ENCODE data around the gene RUFY3.
"Not testable (repeated sequence)": the region's sequence is repeated elsewhere in the genome, so short reads cannot be mapped to it uniquely, and the experiment has no call there.

RUFY3 gene

GRCh38 chr4:70768301-70768948 lies 46.7 kb downstream of the RUFY3 start:
- no peak overlapping the region for H3K4me3 ChIP-seq
- no peaks in the 10 kb centered on the region for H4K20me1 ChIP-seq
- peaks cover 10 to 21% (median 14%) of the 10 kb centered on the region in 11 experiments; a peak in 19 of 22 replicates for H3K9me3 ChIP-seq (replicated peaks in 1 of 11)
- no peak overlapping the region for H3K27ac ChIP-seq
- H3K27me3 ChIP-seq = no peaks in the 10 kb centered on the region
- H3K9ac ChIP-seq = no peak overlapping the region
- no peak for TF ChIP-seq Cebpa-rat (IDR thresholded peaks at IDR 0.05)
- no peak overlapping the region for H3K4me2 ChIP-seq
- peaks cover 55 to 87% (median 72%) of the 10 kb centered on the region in 11 experiments for H3K36me3 ChIP-seq
- H3K4me1 ChIP-seq = peaks cover 0 to 14% (median 0%) of the 10 kb centered on the region in 10 experiments; a peak in 6 of 20 replicates

GRCh38 chr4:70769396-70769795 lies 47.6 kb downstream of the RUFY3 start:
- Histone ChIP-seq H3K9me3 (replicated peaks in 1 of 11) (peaks cover 5 to 11% (median 6%) of the 10 kb centered on the region in 11 experiments; a peak in 18 of 22 replicates), H3K36me3 (peaks cover 45 to 86% (median 62%) of the 10 kb centered on the region in 11 experiments), H3K4me1 (peaks cover 0 to 16% (median 0%) of the 10 kb centered on the region in 10 experiments; a peak in 6 of 20 replicates)
- H3K9ac ChIP-seq, H3K4me2 ChIP-seq, H3K27ac ChIP-seq, H4K20me1 ChIP-seq, H3K4me3 ChIP-seq, H3K27me3 ChIP-seq: not testable (repeated sequence)

GRCh38 chr4:70772929-70773555 lies 51.3 kb downstream of the RUFY3 start:
- no peaks in the 10 kb centered on the region for H3K27me3 ChIP-seq
- H3K36me3 ChIP-seq = peaks cover 23 to 81% (median 54%) of the 10 kb centered on the region in 11 experiments
- no peaks in the 10 kb centered on the region for H3K9me3 ChIP-seq (replicated peaks in 1 of 11)
- H3K4me3 ChIP-seq = no peak overlapping the region
- H3K4me1 ChIP-seq = peaks cover 0 to 16% (median 0%) of the 10 kb centered on the region in 10 experiments; a peak in 6 of 20 replicates
- peak overlapping the region in 3 of 11 experiments; percentile 30 to 60 (median 54); a peak in 5 of 22 replicates for H3K4me2 ChIP-seq
- H4K20me1 ChIP-seq = no peaks in the 10 kb centered on the region
- no peak for TF ChIP-seq Cebpa-rat (IDR thresholded peaks at IDR 0.05)
- H3K27ac ChIP-seq = no peak overlapping the region
- no peak overlapping the region for H3K9ac ChIP-seq

GRCh38 chr4:70778888-70779422 lies 57.2 kb downstream of the RUFY3 start:
- H3K9me3 ChIP-seq (replicated peaks in 1 of 11) = no peaks in the 10 kb centered on the region
- H3K36me3 ChIP-seq = peaks cover 17 to 90% (median 44%) of the 10 kb centered on the region in 11 experiments
- no peaks in the 10 kb centered on the region for H4K20me1 ChIP-seq
- no peaks in the 10 kb centered on the region for H3K27me3 ChIP-seq
- no peak for TF ChIP-seq Cebpa-rat (IDR thresholded peaks at IDR 0.05)
- H3K9ac ChIP-seq = no peak overlapping the region
- no peak overlapping the region for H3K4me3 ChIP-seq
- H3K4me2 ChIP-seq = no peak overlapping the region
- no peaks in the 10 kb centered on the region for H3K4me1 ChIP-seq
- no peak overlapping the region for H3K27ac ChIP-seq

- Histone ChIP-seq H3K9ac (no peak overlapping the region), H3K9me3 (replicated peaks in 1 of 11) (no peaks in the 10 kb centered on the region), H3K36me3 (peaks cover 34 to 97% (median 57%) of the 10 kb centered on the region in 11 experiments), H4K20me1 (no peaks in the 10 kb centered on the region), H3K4me2 (no peak overlapping the region), H3K4me3 (no peak overlapping the region), H3K4me1 (no peaks in the 10 kb centered on the region), H3K27ac (no peak overlapping the region), H3K27me3 (no peaks in the 10 kb centered on the region)
- TF ChIP-seq Cebpa-rat (IDR thresholded peaks at IDR 0.05) = no peak
Measured at GRCh38 chr4:70783096-70783495, 61.3 kb downstream of the RUFY3 start.

GRCh38 chr4:70787496-70787895 lies 65.7 kb downstream of the RUFY3 start:
- Histone ChIP-seq H3K27ac (no peak overlapping the region), H3K4me1 (peaks cover 0 to 8% (median 0%) of the 10 kb centered on the region in 10 experiments; a peak in 2 of 20 replicates), H3K4me2 (no peak overlapping the region), H4K20me1 (no peaks in the 10 kb centered on the region), H3K9me3 (replicated peaks in 1 of 11) (no peaks in the 10 kb centered on the region), H3K27me3 (no peaks in the 10 kb centered on the region), H3K9ac (no peak overlapping the region), H3K4me3 (no peak overlapping the region), H3K36me3 (peaks cover 24 to 86% (median 55%) of the 10 kb centered on the region in 11 experiments; a peak in 21 of 22 replicates)
- TF ChIP-seq Cebpa-rat (IDR thresholded peaks at IDR 0.05) = no peak

GRCh38 chr4:70788733-70789132 lies 67.0 kb downstream of the RUFY3 start:
- no peak for TF ChIP-seq Cebpa-rat (IDR thresholded peaks at IDR 0.05)

GRCh38 chr4:70793626-70794025 lies 71.9 kb downstream of the RUFY3 start:
- Histone ChIP-seq H3K27me3 (no peaks in the 10 kb centered on the region), H3K4me2 (no peak overlapping the region), H3K4me3 (no peak overlapping the region), H3K27ac (no peak overlapping the region), H3K4me1 (peaks cover 0 to 8% (median 0%) of the 10 kb centered on the region in 10 experiments; a peak in 2 of 20 replicates), H3K9me3 (replicated peaks in 1 of 11) (peaks cover 0 to 7% (median 0%) of the 10 kb centered on the region in 11 experiments; a peak in 5 of 22 replicates), H3K36me3 (peaks cover 29 to 87% (median 50%) of the 10 kb centered on the region in 11 experiments; a peak in 21 of 22 replicates), H3K9ac (no peak overlapping the region), H4K20me1 (no peaks in the 10 kb centered on the region)
- TF ChIP-seq Cebpa-rat (IDR thresholded peaks at IDR 0.05) = no peak

More at GRCh38 chr4:70788733-70789132, 67.0 kb downstream of the RUFY3 start:
- H4K20me1 ChIP-seq = no peaks in the 10 kb centered on the region
- H3K4me1 ChIP-seq = peaks cover 0 to 8% (median 0%) of the 10 kb centered on the region in 10 experiments; a peak in 2 of 20 replicates
- H3K36me3 ChIP-seq = peaks cover 27 to 88% (median 56%) of the 10 kb centered on the region in 11 experiments
- no peak overlapping the region for H3K27ac ChIP-seq
- H3K27me3 ChIP-seq = no peaks in the 10 kb centered on the region
- H3K9ac ChIP-seq = no peak overlapping the region
- H3K4me2 ChIP-seq = no peak overlapping the region
- no peaks in the 10 kb centered on the region for H3K9me3 ChIP-seq (replicated peaks in 1 of 11)
- no peak overlapping the region for H3K4me3 ChIP-seq

GRCh38 chr4:70801265-70801809 lies 79.6 kb downstream of the RUFY3 start:
- no peak for TF ChIP-seq Cebpa-rat (IDR thresholded peaks at IDR 0.05)
- Histone ChIP-seq H3K27me3 (no peaks in the 10 kb centered on the region), H3K4me1 (no peaks in the 10 kb centered on the region), H3K36me3 (peaks cover 6 to 27% (median 14%) of the 10 kb centered on the region in 11 experiments; a peak in 16 of 22 replicates), H3K4me3 (no peak overlapping the region), H4K20me1 (no peaks in the 10 kb centered on the region), H3K9ac (no peak overlapping the region), H3K4me2 (no peak overlapping the region), H3K9me3 (replicated peaks in 1 of 11) (peaks cover 0 to under 1% (median 0%) of the 10 kb centered on the region in 11 experiments; a peak in 2 of 22 replicates), H3K27ac (no peak overlapping the region)

All from BLaER1 treated with 17β-estradiol and CSF1 and Interleukin-3, amounts not matched to agents 10 nM and 100 nM (cell line).